GM18511 (cell line): ENCODE results near the gene ZNF609.
"Not testable (repeated sequence)": the region's sequence is repeated elsewhere in the genome, so short reads cannot be mapped to it uniquely, and the experiment has no call there.

Source experiments
- ATAC-seq: cut with Tn5 transposase; IDR thresholded peaks from one replicate; pipeline ENCODE4 v1.9.1; 2021; ENCODE audit warnings: mild to moderate bottlenecking, moderate library complexity; ENCODE audit not compliant: unreplicated experiment

Gene ZNF609

DNA sequence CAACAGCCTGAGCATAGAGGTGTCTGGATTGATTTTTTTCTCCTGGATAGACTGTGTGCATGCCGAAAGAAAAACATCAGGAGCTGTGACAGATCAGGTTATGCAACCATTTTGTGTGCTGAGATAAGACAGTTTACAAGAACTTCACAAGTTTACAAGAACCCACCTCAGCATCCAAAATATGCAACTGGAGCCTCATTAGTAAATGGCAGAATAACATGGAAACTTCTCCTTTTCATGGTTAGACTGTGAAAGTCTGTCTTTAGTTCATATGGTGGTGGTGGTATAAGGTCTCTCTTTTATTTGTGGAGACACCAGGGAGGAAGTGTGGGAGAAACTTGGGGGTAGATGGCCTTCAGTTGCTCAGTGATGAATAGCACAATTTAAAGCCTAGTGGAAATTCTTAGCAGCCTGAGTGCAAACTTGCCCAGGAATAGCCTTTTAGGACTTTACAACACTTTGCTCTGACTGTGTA is 3.7 kb upstream of the ZNF609 start:
- ATAC-seq: no peak

DNA sequence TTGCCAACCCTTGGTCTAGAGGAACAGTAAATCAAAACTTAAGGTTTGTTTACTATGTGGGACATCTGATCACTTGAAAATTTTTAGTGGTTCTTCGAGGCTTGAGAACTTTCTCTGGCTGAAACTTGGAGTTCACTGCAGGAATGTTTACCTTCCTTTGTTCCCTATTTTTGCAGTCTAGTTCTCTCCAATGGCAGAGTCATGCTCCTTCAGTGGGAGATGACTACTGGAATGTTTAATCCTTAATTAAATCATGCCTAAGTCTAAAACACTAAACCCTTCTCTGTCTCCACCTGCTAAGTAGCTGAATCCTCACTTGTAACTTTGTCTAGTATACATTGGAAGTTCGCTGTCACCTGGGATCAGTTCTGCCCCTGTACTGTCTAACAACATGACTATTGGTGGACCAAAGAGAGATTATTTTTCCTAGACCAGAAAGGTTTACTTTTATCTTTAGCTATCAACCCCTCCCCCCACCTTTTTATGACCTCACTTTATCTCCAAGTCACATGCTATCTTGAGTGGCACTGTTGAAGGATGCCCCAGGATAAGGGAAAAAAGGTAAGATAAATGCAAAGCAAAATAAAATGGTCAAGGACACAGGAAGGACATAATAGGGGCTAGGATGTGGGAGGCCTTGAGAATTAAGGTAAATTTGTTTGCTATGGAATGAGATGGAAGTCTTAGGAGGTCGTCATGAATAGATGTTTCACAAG is 1.2 kb upstream of the ZNF609 start:
- ATAC-seq: no peak

DNA sequence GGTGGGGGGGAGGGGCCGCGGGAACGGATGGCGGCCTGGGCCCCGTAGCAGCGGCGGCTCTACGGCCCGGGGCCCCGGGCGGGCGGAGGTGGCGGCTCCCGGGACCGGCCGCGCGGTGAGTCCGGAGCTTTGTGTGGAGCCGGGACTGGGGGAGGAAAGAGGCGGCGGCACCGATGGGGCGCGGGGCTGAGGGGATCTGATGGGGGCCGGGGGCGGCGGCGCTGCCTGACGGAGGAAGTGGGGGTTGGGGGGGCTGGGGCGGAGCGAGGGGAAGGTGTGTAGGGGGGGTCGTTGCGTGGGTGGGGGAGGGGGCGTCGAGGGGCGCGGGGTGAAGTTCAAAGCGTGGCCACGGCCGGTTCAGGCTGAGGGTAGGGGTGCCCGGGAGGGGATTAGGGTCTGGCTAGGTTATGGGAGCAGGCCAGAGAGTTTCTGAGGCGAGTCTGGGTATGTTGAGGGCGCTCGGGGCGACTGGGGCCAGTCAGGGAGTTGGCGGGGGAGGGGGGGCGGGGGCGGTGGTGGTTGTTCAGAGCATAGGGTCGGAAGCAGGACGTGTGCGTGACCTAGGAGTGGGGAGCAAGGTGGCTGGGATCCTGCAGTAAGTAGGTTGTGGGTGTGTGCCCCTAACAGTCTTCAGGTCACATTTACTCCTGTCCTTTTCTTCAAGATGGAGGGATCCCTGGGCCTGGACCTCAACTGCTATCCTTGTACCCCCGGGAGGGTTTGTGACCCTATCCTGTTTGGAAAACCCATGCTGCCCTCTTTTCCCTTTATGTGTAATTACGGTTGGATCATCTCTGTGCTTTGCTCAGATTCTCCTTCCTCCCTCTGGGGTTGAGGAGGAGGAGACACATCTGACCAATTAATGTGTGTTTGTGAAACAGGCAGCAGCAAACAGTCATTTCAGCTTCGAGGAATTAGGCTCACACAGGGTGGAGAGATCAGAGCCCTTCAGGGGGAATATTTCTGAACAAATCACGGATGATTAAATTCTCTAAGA is 644 bp downstream of the ZNF609 start:
- ATAC-seq: no peak

DNA sequence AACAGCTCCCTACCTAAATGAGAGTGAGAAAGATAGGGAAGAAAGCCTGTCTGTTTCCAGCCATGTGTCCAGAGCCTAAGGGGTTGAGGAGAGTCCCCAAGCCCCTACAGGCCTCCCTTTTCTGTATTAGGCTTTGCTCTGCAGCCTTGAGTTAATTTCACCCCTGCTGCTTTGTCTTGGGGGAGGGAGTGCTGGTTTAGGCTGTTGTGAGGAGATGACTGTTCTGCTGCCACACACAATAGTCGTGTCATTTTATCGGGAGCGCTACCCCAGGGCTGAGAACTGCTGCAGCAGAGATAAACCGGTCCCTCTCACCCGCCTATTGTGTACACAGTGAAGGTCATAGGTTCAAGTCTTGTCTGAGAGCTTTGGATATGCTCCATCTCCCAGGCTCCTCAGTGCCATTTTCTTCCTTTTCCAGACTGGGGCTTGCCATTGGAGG is 1.4 kb downstream of the ZNF609 start:
- ATAC-seq: no peak

DNA sequence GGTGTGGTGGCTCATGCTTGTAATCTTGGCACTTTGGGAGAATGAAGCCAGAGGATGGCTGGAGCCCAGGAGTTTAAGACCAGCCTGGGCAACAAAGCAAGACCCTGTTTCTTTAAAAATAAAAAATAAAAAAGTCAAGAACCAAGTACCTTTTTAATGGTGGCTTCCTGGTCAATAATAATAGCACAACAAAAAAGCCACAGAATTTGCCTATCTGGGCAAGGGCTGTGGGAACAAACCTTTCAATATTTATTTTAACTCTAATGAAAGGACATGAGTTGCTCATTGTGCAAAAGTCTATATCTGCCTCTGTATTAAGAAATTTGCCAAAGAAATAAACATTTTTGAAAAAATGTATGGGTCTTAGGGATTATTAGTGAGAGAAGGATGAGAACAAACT is 2.1 kb downstream of the ZNF609 start:
- ATAC-seq: no peak

DNA sequence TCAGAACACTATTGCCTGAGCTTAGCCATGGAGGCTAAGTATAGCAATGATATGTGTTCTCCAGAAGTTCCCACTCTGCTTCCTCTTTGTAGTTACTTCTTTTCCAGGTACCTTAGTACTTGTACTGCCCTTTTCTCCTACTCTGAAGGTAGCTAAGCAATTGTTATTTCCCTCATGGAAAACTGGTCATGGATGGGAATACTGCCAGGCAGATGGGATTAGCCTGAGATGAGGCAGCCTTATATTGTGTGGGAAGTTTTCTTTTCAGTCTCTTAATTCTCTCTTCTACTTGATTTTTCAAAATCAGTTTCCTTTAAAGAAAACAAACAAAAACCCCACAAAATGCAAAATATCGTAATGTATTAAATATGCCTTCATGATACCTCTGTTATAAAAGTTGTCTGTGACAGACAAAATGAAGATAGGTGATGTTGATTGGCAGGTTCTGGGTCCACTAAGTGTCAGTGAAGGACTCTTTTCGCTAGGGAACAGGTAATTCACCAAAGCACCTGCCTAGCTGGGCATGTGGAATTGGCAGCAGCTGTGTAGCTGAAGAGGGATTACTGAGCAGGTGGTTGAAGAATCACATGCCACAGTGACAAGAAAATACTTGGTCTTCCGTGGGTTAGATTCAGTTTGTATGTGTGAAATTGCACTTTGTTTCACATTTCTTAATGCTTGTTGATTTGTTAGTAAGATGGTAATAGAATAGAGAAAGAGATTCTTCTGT is 4.1 kb downstream of the ZNF609 start:
- no peak for ATAC-seq

DNA sequence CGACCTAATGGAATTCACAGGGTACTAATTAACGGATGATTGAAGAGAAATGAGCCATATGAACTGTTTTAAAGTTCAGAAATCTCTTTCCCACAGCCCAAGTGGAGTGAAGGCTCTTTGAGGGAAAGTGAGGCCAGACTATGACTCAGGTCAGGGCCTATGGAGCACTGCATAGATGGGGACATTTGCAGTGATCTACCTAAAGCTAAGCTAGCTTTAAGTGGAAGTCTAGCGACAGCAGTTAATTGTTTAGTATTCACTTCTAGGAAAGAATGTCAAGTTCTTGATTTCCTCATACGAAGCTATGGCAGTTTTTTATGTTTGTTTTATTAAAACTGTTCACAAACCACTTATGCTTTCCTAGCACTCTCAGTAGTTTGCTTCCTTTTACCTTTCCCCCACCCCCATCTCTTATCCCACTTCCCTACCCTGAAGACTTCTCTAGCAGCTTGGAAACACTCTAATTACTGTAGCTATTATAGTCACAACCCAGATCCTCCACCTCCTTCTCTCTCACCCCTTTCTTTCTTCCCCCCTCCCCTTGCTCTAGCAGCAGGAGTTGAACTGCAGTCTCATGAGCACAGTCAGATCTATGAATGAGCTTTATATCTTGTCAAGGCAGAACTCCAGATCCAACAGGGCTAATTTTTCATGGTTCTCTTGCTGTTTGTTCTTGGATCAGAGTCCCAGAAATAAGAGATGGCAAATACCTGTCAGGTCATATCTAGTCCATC is 6.2 kb downstream of the ZNF609 start:
- ATAC-seq: no peak

DNA sequence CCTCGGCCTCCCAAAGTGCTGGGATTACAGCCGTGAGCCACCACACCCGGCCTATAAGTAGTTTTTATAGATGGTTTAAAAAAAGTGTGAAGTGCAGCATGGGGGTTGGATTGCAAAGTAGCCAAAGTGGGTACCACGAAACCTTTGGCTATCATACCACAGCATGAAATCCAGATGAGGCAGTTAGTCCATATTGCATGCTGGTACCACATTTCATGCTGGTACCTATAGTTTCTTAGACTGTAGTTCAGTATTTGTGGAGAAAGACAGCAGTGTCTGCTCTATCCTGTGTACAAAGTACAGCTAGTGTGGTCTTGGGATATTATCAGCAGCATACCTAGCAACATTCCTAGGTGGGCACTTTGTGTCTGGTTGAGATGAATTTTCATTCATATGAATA is 11.8 kb downstream of the ZNF609 start:
- no peak for ATAC-seq

DNA sequence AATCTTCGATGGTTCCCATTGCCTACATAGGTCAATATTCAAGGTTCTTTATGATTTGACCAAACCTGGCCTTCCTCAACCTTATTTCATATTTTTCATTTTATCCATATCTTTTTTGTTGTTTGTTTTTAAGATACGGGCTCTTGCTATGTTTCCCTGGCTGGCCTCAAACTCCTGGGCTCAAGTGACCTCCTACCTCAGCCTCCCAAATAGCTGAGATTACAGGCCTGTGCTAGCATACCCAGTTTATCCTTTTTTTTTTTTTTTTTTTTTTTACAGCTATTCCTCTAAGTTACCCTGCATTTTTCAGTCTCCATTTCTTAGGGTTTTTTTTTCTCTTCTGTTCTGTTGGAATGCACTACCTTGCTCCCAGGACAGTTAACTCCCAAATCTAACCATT is 14.5 kb downstream of the ZNF609 start:
- ATAC-seq: no peak

DNA sequence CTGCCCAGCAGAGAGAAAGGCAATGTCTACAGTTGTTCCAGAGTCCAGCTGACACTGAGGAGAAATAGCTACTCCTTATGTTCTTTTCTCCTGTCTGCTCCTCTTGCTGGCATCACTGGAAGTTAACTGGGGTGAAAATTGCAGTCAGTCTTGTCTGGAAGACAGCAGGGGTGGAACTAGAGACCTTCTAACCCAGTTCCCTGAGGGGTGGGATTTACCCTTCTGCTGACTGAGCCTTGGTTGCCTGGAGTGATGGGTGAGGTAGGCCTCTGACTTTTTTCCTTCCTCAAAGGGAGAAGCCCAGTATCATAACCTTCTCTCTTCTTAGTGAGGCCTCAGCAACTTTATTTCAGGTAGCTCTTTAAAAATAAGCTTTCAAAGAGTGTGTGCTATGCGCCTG is 16.2 kb downstream of the ZNF609 start:
- ATAC-seq: no peak

DNA sequence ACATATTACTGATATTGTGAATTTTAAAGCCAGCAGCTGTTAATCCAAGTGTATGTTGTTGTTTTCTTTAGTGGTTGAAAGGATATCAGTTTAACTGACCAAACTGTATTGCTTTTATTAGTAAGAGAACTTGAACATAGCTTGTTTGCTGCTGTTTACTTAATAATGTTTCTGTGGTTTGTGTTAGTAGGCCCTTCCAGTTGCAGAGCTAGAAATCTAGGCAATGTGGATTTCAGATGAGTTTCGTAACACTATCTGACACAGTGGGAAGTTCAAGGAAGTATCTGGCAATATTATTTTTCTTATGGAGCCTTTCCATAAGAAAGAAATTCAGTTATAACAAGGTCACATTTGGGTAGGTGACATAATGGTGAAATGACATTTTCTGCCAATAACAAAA is 18.5 kb downstream of the ZNF609 start:
- no peak for ATAC-seq

DNA sequence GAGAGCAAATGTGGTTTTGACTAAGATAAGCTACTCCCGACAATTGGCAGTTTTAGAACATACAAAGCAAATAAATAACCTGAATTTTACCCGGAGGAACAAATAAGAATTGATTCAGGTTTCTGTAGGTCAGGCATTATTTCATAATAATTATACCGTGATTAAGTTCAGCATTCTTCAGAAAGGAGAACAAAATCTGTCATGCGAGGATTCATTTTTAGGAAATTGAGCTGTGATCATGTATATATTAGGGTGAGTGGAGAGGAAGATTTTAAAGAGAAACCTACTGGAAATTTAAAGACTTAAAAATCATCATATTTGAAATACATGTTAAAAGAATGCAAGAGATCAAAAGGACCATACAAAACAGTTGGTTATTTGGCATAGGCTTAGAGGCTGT is 20.5 kb downstream of the ZNF609 start:
- ATAC-seq: no peak

DNA sequence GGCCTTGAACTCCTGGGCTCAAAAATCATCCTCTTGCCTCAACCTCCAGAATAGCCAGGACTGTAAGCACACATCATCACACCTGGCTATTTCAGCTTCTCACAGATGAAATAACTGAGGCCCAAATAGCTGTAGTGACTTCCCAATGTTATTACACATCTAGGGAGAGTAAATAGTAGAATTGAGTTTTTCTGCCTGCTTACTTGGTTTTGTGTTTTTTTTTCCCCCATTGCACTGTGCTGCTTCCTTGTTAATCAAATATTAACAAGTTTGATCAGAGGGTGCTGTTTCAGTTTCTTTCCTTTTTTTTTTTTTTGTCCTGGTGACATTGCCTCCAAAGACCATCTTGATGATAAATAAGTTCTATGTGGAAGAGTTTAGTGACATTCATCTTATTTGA is 23.4 kb downstream of the ZNF609 start:
- no peak for ATAC-seq

DNA sequence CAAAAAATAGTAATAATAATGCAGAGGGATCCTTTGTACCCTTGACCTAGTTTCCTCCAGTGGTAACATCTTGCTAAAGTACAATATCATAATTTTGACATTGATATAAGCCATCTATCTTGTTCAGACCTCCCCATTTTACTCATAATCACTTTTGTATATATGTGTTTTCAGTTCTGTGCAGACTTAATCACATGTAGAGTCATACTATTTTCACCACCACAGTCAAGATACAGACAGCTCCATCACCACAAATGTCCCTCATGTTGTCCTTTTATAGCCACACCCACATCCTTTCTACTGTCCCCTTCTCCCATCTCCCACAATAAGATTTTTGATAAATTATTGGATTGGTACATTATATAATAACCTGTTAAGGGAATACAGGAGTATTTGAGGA is 25.4 kb downstream of the ZNF609 start:
- no peak for ATAC-seq

DNA sequence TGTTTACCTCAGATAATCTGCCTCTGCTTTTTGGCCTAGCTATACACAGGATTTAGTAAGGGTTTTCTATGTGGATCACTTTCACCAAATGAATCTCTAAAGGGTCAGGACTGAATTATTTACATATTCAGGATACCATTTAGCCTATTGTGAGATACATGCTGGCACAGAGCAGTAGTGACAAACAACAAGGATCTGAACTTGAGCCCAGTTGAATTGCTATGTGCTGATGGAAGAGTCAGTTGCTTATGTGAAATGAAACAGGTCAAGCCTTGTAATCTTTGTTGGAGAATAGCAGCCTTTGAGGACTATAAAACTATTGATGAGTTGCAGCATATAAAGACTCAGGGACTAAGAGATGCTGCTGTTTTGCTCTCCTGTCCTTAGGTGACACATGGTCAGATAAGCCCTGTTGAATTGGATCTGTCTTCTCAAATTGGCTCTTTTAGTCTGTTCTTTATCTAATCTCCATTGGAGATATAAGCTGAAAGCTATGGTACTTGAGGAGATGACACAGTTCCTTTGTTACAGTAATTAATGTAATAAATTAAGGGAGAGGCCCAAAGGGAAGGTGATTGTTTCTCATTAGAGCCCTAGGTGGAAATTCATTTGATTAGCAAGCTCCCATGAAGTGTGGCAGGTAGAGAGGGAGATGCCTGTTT is 30.4 kb downstream of the ZNF609 start:
- no peak for ATAC-seq

DNA sequence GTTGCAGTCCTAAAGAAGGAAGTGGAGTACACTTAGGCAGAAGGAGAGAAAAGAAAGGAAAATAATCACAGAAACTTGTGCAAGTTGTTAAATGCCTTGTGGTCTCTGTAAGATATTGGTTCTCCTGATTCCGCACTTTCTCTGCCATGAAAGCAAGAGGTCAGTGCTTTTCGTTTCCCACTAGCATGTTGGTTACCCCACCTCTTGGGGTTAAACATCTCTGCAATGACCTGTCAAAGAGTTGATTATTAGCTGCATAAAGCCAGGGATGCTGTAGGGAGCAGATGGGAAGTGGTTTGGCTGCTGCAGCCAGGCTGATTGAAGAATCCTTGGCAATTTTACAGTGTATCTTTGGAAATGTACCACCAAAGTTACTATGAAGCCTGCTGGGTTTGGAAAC is 33.3 kb downstream of the ZNF609 start:
- no peak for ATAC-seq

DNA sequence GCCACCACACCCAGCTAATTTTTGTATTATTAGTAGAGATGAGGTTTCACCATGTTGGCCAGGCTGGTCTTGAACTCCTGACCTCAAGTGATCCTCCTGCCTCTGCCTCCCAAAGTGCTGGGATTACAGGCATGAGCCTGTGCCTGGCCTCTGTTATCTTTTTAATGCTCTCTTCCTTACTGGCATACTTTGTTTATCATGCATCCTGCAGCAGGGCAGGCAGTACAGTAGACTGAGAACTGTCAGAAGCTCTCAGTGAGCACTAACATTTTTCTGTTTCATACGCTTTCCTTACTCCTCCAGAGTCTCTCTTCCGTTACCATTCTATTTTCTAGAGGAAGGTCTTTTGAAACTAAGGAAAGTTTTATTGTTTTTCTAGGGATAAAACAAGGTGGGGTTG is 35.6 kb downstream of the ZNF609 start:
- ATAC-seq: not testable (repeated sequence)

DNA sequence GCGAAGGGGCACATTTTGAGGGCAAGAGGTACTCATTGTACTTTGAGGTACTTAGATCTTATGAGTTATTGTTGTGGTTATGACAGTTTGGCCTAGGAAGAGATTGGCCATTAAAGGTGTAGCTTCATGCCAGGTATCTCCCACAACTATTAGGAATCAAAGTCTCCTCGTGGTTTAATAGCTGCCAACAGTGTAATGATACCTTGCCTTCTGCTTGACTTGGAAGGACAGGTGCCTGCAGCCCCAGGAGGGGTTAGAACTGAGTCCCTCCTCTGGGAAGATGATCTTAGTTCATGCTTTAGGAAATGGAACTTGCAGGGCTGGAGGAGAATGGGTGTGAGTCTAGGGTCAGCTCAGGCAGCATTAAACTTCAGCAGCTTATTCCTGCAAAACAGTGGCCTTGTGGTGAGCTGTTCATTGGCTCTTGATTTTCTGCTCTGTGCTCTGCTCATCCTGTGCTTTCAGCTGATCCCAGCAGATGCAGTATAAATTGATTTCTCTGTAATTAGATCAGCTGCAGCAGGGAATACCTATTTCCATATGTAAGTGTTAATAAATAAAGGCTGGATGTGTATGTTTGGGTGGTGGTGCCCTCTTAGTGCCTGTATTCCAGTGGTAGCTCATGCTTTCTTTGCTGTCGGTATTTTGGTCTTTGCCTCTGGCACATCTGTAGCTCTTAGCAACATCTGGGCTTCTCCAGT is 40.5 kb downstream of the ZNF609 start:
- no peak for ATAC-seq

DNA sequence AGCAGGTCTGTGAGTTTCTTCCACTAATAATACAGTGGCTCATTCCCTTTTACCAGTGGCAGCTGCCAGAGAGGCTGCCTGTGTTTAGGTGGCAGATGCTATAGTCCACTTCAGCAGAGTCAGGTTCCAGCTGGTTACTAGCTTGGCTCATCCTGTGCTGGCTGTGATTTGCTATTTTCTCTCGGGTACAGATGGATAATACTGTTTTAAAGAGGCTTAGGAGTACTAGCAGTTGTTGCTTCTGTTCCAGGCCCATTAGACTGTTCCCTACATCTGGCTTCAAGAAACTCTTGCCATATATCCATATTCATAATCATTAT is 41.0 kb downstream of the ZNF609 start:
- no peak for ATAC-seq

DNA sequence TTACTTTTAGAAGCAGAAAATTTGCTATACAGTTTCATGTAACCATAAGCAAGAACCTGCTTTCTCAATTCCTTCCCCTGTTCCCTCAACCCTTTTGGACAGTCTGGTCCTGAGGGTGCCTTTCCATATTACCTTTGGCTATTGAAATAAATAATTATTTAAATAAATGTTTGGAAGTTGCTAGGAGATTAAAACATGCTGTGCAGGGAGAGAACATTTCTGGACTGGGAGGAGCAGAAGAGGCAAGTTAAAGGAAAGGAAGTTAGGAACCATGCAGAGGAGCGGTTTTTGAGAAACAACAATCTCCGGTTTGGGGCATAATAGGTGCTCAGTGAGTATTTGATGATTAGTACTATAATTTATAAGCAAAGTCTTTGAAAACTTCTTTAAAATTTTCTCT is 41.8 kb downstream of the ZNF609 start:
- no peak for ATAC-seq
